Activated T-cell treated with anti-CD3 and anti-CD28 coated beads for 4 hours (primary cell): Measurements from ENCODE around the gene GUK1.

Experiments used
- DNase-seq: peaks from one replicate; pipeline ENCODE4 v3.0.0-alpha.2; 2020

GUK1 gene

GRCh38 chr1:228150461-228151179 is 10.5 kb downstream of the GUK1 start:
- no peak for DNase-seq

- no peak for DNase-seq
These were observed 11.3 kb downstream of the GUK1 start for GRCh38 chr1:228151180-228151925.

GRCh38 chr1:228152097-228152917 is 12.2 kb downstream of the GUK1 start:
- DNase-seq, result no peak

- DNase-seq, result no peak
These were observed 12.8 kb downstream of the GUK1 start for GRCh38 chr1:228152918-228153258.

GRCh38 chr1:228154021-228154669 is 14.1 kb downstream of the GUK1 start:
- no peak for DNase-seq

GRCh38 chr1:228154670-228155571 is 14.8 kb downstream of the GUK1 start:
- DNase-seq, result peak; percentile 25

GRCh38 chr1:228155596-228156514 is 15.8 kb downstream of the GUK1 start:
- no peak for DNase-seq

- DNase-seq, result no peak
These were observed 16.4 kb downstream of the GUK1 start for GRCh38 chr1:228156515-228156881.

GRCh38 chr1:228156941-228157728 is 17.1 kb downstream of the GUK1 start:
- no peak for DNase-seq

GRCh38 chr1:228157729-228158126 is 17.6 kb downstream of the GUK1 start:
- DNase-seq, result no peak

- no peak for DNase-seq
These were observed 18.3 kb downstream of the GUK1 start for GRCh38 chr1:228158151-228159007.

- no peak for DNase-seq
These were observed 19.1 kb downstream of the GUK1 start for GRCh38 chr1:228159008-228159665.

- DNase-seq, result no peak
These were observed 20.2 kb downstream of the GUK1 start for GRCh38 chr1:228160201-228160761.

- no peak for DNase-seq
These were observed 21.3 kb downstream of the GUK1 start for GRCh38 chr1:228161362-228161761.

- DNase-seq, result no peak
These were observed 21.8 kb downstream of the GUK1 start for GRCh38 chr1:228161866-228162265.

GRCh38 chr1:228162286-228163006 is 22.4 kb downstream of the GUK1 start:
- DNase-seq, result no peak

- no peak for DNase-seq
These were observed 23.1 kb downstream of the GUK1 start for GRCh38 chr1:228163007-228163753.
